Loucy (cell line): Measurements from ENCODE around the gene TNS3.

Experiments
- H2AFZ ChIP-seq: fragments of 200-600 bp; sonication (generic); 2 replicates; pipeline ENCODE4 v1.6.0; 2016; ENCODE audit warnings: antibody characterized with exemption, mild to moderate bottlenecking, low read length, moderate library complexity
- H3F3A ChIP-seq: fragments of 200-600 bp; 2 replicates; pipeline ENCODE4 v1.6.0; 2016; ENCODE audit warnings: antibody characterized with exemption, low read depth, mild to moderate bottlenecking
- H3K27me3 ChIP-seq: fragments of 200-600 bp; sonication (generic); 2 replicates; pipeline ENCODE4 v1.6.1; 2014; ENCODE audit warnings: low read length, mild to moderate bottlenecking; ENCODE audit not compliant: insufficient read depth, poor library complexity, severe bottlenecking
- H3K36me3 ChIP-seq: fragments of 200-600 bp; sonication (generic); 2 replicates; pipeline ENCODE4 v1.6.1; 2016; ENCODE audit warnings: low read length; ENCODE audit not compliant: insufficient read depth
- H3K4me1 ChIP-seq: fragments of 200-600 bp; sonication (generic); 2 replicates; pipeline ENCODE4 v1.5.1; 2014; ENCODE audit warnings: low read length, mild to moderate bottlenecking; ENCODE audit not compliant: insufficient read depth, poor library complexity, severe bottlenecking
- H3K4me2 ChIP-seq: fragments of 200-600 bp; sonication (generic); 2 replicates; pipeline ENCODE4 v1.6.0; 2014; ENCODE audit warnings: antibody characterized with exemption, low read length, low read depth, mild to moderate bottlenecking; ENCODE audit not compliant: poor library complexity, severe bottlenecking
- H3K4me3 ChIP-seq: fragments of 200-600 bp; sonication (generic); 2 replicates; pipeline ENCODE4 v1.5.1; 2014; ENCODE audit warnings: low read length, mild to moderate bottlenecking, mixed read lengths; ENCODE audit not compliant: poor library complexity, severe bottlenecking
- H3K79me2 ChIP-seq: fragments of 200-600 bp; sonication (generic); 2 replicates; pipeline ENCODE4 v1.6.1; 2014; ENCODE audit warnings: low read length; ENCODE audit not compliant: insufficient read depth
- H3K9ac ChIP-seq: fragments of 200-600 bp; sonication (generic); 2 replicates; pipeline ENCODE4 v1.6.0; 2014; ENCODE audit warnings: mild to moderate bottlenecking, low read depth, low read length, moderate library complexity; ENCODE audit not compliant: poor library complexity, severe bottlenecking
- H3K9me2 ChIP-seq: fragments of 200-600 bp; sonication (generic); replicated peaks from 2 replicates; pipeline ENCODE4 v1.6.1; 2016; ENCODE audit warnings: low read depth, low read length, mixed read lengths
- H3K9me3 ChIP-seq: fragments of 200-600 bp; sonication (generic); 2 replicates; pipeline ENCODE4 v1.6.1; 2014; ENCODE audit warnings: mild to moderate bottlenecking, antibody characterized with exemption, low read length, low read depth; ENCODE audit not compliant: insufficient read depth
- H4K20me1 ChIP-seq: fragments of 200-600 bp; sonication (generic); 2 replicates; pipeline ENCODE4 v1.6.0; 2014; ENCODE audit warnings: antibody characterized with exemption, low read length, mild to moderate bottlenecking; ENCODE audit not compliant: insufficient read depth, poor library complexity, severe bottlenecking
- EZH2phosphoT487 ChIP-seq: fragments of 200-600 bp; IDR thresholded peaks from 2 replicates; pipeline ENCODE4 v1.6.1; 2018; ENCODE audit warnings: antibody characterized with exemption, mild to moderate bottlenecking, moderate library complexity, borderline replicate concordance
- TF ChIP-seq, protein P1 (sequence below): fragments of 200-600 bp; sonication (generic); conservative IDR thresholded peaks from 2 replicates; pipeline ENCODE4 v1.5.1; 2014; ENCODE audit warnings: mild to moderate bottlenecking, antibody characterized with exemption, low read length

Gene TNS3

DNA sequence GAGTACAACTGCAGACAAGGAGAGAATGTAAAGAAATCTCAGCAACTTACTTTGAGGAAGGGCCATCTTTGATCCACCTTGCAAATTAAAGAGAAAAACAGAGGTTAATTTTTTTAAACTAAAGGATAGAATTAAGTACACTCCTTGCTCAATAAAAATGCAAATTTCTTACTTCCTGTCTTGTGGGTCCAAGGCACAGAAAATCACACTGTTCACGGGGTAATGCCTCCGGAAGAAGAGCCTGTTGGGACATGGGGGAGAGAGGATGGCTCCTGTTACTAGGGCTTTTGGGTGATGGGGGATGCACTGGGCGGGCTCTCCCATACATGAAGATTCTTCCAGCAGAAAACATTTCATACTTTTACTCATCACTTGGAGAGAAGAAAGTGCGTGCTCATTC lies 301.8 kb downstream of the TNS3 start:
- Histone ChIP-seq H3F3A (no peaks in the 10 kb centered on the region), H2AFZ (no peak overlapping the region), H3K4me2 (no peak overlapping the region), H3K9me3 (peaks cover 17% of the 10 kb centered on the region; the same call in 1 of the 2 replicates), H3K9me2 (no peaks in the 10 kb centered on the region), H3K79me2 (no peaks in the 10 kb centered on the region), H3K9ac (no peak overlapping the region), H3K4me3 (no peak overlapping the region), H3K36me3 (no peaks in the 10 kb centered on the region), H4K20me1 (no peaks in the 10 kb centered on the region), H3K4me1 (no peaks in the 10 kb centered on the region), H3K27me3 (no peaks in the 10 kb centered on the region)
- TF ChIP-seq EZH2phosphoT487 = no peak
- TF ChIP-seq, protein P1, sequence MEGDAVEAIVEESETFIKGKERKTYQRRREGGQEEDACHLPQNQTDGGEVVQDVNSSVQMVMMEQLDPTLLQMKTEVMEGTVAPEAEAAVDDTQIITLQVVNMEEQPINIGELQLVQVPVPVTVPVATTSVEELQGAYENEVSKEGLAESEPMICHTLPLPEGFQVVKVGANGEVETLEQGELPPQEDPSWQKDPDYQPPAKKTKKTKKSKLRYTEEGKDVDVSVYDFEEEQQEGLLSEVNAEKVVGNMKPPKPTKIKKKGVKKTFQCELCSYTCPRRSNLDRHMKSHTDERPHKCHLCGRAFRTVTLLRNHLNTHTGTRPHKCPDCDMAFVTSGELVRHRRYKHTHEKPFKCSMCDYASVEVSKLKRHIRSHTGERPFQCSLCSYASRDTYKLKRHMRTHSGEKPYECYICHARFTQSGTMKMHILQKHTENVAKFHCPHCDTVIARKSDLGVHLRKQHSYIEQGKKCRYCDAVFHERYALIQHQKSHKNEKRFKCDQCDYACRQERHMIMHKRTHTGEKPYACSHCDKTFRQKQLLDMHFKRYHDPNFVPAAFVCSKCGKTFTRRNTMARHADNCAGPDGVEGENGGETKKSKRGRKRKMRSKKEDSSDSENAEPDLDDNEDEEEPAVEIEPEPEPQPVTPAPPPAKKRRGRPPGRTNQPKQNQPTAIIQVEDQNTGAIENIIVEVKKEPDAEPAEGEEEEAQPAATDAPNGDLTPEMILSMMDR = no peak

DNA sequence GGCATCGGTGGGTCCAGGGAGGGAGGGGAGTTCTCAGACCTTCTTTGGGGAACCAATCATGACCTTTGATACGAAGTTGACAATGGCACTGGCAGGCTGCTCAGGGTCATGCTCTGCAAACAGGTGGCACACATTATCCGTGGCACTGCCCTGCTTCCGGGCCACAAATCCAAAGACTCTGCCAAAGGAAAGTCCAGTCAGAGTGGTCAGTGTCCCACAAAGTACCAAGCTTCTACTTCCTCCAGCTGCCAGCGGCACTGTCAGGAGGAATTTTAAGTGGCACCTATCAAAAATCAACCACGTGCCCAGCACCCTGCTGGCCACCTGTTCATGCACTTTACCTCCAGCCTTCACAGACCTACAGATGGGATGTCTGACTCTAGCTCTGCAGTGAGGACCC lies 303.9 kb downstream of the TNS3 start:
- TF ChIP-seq EZH2phosphoT487 = no peak
- TF ChIP-seq, protein P1 = no peak
- H3K9ac ChIP-seq = no peak overlapping the region
- no peaks in the 10 kb centered on the region for H3K27me3 ChIP-seq
- H4K20me1 ChIP-seq = no peaks in the 10 kb centered on the region
- H3K79me2 ChIP-seq = no peaks in the 10 kb centered on the region
- no peak overlapping the region for H3K4me2 ChIP-seq
- no peak overlapping the region for H3K4me3 ChIP-seq
- no peak overlapping the region for H2AFZ ChIP-seq
- no peaks in the 10 kb centered on the region for H3K4me1 ChIP-seq
- H3K9me2 ChIP-seq = no peaks in the 10 kb centered on the region
- H3K36me3 ChIP-seq = no peaks in the 10 kb centered on the region
- H3K9me3 ChIP-seq = peaks cover 16% of the 10 kb centered on the region; the same call in 1 of the 2 replicates
- no peaks in the 10 kb centered on the region for H3F3A ChIP-seq

DNA sequence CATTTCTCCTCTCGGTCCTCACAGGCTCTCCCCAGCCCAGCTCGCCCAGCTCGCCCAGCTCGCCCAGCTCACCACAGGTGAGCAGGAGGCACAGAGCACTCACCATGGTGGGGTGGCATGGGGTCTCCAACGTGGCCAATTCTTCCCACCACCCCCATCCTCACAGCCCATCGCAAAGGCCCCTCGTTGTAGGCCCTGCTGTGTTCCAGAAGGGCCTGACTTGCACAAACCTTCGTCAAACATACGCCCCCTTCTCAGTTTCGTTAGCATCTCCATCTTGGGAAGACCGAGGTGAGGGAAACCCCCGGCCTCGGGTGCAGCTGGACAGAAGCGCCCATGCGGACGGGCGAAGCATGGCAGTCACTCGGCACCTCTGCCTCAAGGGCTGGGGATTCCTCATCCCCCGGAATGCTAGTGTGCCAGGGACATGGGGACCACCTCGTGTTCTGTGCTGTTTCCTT lies 304.6 kb downstream of the TNS3 start:
- TF ChIP-seq EZH2phosphoT487 = no peak
- TF ChIP-seq, protein P1 = no peak
- H3K9ac ChIP-seq = no peak overlapping the region
- peaks cover 11% of the 10 kb centered on the region; the same call in 1 of the 2 replicates for H3K9me3 ChIP-seq
- H3K9me2 ChIP-seq = no peaks in the 10 kb centered on the region
- H3K4me1 ChIP-seq = no peaks in the 10 kb centered on the region
- no peaks in the 10 kb centered on the region for H3K27me3 ChIP-seq
- H3K4me3 ChIP-seq = no peak overlapping the region
- no peak overlapping the region for H3K4me2 ChIP-seq
- no peaks in the 10 kb centered on the region for H3K79me2 ChIP-seq
- no peaks in the 10 kb centered on the region for H3K36me3 ChIP-seq
- no peaks in the 10 kb centered on the region for H4K20me1 ChIP-seq
- H2AFZ ChIP-seq = no peak overlapping the region
- H3F3A ChIP-seq = no peaks in the 10 kb centered on the region
